Measurements from ENCODE around the gene FBXO45.
"Not testable (repeated sequence)": the region's sequence is repeated elsewhere in the genome, so short reads cannot be mapped to it uniquely, and the experiment has no call there.

The FBXO45 gene

DNA sequence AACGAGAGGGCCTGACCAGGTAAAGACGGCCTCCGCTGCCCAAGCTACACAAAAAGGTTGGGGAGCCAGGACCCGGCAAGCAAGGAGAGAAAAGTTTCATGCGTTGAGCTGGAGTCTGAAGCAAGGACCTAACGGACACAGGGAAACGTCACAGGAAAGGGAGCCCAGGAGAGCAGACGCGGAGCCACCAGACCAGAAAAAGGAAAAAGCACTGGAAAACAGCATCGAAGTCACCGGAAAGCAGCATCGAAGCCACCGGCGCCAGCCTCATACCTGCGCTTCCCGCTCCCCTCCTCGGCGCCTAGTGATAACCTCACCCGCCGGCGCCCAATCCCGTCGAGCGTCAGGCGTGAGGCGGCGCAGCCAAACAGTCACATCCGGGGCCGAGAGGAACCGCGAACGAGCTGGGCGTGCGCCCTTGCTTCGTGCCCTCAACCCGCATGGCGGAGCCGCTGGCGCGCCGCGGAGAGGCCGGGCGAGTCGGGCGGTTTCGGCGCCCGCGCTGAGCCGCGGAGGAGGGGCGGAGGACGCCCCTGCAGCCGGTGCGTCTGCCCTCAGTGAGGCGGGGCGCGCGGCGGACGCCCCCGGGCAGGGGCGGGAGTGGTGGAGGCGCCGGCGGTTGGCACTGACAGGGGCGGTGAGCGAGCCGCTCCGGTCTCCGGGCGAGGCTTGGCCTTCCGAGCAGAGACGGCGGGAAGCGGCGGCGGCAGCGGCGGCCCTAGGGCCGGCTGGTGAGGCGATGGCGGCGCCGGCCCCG, at the start of gene FBXO45, which contains the start of gene WDR53:
FBXO45 (plus strand) TSS at position 415 of the 757 bp plus-strand sequence; CDS start at position 740, 325 bp downstream.
WDR53 (minus strand) TSS at position 309 of the 757 bp plus-strand sequence. CDS start 7,079 bp downstream, outside the sequence.
- peak; percentile 74 for DNase-seq

GRCh38 chr3:196518966-196519717, 49.3 kb upstream of the FBXO45 start:
- DNase-seq: no peak

DNA sequence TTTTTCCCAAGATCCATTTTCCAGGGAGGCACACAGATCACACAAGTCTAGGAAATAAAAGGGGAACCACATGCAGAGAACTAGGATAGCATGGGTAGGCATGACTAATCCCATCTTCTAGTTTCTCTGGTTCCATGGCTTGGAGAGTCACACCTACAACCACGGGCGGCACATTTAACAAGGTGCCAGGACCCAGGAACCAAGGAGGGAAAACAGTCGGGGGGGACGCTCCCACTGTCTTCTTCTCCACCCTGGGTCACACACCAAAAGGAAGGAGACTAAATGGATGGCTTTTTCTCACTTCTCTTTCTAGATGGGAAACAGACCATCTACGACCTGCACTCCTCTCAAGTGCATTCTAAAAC, 48.8 kb upstream of the FBXO45 start:
- DNase-seq: no peak

DNA sequence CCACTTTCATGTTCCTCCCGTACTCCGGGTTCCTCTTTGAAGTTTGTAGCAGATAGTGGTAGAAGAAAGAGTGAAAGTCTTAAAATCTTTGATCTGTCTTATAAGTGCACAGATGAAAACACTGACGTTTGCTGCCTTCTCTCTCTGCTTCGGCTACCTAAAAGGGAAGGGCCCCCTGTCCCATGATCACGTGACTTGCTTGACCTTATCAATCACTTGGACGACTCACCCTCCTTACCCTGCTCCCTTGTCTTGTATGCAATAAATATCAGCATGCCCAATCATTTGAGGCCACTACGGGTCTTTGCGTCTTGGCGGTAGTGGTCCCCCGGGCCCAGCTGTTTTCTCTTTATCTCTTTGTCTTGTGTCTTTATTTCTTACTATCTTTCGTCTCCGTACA, 47.2 kb upstream of the FBXO45 start:
- not testable (repeated sequence) for DNase-seq

DNA sequence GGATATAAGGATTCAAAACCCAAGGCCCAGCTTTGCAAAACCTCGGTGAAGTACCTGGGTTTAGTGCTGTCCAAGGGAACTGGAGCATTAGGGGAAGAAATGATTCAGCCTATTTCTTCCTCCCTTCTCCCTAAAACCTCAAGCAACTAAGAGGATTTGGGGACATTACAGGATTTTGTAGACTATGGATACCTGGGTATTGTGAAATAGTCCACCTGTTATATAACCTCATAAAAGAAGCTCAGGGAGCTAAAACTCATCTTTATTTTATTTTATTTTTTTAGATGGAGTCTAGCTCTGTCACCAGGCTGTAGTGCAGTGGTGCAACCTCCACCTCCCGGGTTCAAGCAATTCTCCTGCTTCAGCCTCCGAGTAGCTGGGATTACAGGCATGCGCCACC, 44.6 kb upstream of the FBXO45 start:
- DNase-seq: no peak

GRCh38 chr3:196524527-196524926, 43.9 kb upstream of the FBXO45 start:
- DNase-seq: no peak

DNA sequence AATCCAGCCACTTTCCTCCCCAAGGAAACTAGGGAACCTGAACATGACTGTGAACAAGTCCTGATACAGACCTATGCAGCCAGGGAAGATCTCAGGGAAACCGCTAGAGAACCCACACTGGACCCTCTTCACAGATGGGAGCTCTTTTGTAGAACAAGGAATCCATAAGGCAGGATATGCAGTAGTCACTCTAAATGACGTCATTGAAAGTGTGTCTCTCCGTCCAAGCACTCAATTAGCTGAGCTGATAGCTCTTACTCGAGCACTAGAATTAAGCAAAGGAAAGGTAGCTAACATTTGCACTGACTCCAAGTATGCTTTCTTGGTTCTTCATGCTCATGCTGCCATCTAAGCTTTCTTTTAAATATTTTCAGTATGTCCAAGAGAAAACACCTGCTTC, 43.3 kb upstream of the FBXO45 start:
- DNase-seq: no peak

DNA sequence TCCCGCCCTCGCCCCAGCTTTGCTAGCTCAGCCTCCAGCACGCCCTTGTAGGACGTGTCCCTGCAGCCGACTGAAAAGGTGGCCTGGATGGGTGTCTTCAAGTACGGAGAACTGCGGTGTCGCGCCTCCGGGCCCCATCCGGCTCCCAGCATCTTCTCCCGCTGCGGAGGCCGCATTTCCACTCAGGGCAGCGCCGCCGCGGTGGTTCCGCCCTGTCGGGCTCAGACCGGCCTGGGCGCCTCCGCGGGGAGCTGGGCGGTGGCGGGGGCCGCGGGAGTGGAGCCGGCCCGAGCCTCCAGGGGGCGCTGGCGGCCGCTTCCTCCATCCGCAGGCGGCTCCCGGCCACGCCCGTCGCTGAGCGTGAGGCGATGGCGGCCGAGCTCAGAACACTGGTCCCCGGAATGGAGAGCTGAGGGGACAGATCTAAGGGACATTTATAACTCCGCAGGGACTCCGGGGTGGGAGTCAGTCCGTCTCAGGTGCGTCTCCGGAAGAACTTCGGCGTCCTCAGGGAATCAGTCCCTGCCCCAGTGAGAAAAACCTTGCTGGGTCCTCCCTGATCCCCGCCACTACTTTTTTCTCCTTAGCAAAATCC, 39.7 kb upstream of the FBXO45 start:
- DNase-seq: peak; percentile 11

DNA sequence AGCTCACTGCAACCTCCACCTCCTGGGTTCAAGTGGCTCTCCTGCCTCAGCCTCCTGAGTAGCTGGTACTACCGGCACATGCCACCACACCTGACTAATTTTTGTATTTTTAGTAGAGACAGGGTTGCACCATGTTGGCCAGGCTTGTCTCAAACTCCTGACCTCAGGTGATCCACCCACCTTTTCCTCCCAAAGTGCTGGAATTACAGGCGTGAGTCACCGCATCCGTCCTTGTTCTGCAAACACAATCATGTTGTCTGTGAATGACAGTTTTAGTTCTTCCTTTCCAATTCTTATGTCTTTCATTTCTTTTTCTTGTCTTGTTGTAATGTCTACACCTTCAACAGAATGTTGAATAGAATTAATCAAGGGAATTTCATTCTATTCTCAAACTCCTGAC, 37.0 kb upstream of the FBXO45 start:
- DNase-seq: no peak

- no peak for DNase-seq
Measured at GRCh38 chr3:196533260-196533681, 35.2 kb upstream of the FBXO45 start.

GRCh38 chr3:196537319-196537984, 31.0 kb upstream of the FBXO45 start:
- no peak for DNase-seq

DNA sequence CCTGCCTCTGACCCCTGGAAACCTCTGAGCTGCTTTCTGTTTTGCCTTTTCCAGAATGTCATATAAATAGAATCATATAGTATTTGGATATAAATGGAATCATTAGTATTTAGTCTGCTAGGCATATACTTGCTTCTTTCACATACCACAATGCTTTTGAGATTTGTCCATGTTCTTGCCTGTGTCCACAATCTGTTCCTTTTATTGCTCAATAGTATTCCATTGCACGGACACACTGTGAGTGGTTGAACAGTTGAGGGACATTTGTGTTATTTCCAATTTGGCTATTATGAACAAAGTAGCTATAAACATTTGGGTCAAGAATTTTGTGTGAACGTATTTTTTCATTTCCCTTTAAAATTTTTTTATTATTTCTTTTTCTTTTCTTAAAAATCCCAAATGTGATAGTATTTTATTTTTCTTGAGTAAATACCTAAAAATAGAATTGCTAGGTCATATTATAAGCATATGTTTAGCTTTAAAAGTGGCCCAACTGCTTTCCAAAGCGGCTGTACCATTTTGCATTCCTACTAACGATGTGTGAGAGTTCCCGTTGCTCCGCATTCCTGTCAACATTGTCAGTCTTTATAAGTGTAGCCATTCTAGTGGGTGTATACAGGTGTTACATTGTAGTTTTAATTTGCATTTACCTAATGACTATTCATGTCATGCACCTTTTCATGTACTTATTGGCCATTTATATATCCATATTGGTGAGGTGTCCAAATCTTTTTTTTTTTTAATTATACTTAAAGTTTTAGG, 26.6 kb upstream of the FBXO45 start:
- DNase-seq: no peak

- DNase-seq: no peak
Measured at GRCh38 chr3:196544491-196544992, 23.9 kb upstream of the FBXO45 start.

GRCh38 chr3:196546537-196546936, 21.9 kb upstream of the FBXO45 start:
- no peak for DNase-seq

GRCh38 chr3:196547067-196547466, 21.4 kb upstream of the FBXO45 start:
- DNase-seq: no peak

- DNase-seq: not testable (repeated sequence)
Measured at GRCh38 chr3:196549312-196549711, 19.1 kb upstream of the FBXO45 start.

GRCh38 chr3:196550172-196550571, 18.3 kb upstream of the FBXO45 start:
- not testable (repeated sequence) for DNase-seq

GRCh38 chr3:196552253-196552652, 16.2 kb upstream of the FBXO45 start:
- no peak for DNase-seq

DNA sequence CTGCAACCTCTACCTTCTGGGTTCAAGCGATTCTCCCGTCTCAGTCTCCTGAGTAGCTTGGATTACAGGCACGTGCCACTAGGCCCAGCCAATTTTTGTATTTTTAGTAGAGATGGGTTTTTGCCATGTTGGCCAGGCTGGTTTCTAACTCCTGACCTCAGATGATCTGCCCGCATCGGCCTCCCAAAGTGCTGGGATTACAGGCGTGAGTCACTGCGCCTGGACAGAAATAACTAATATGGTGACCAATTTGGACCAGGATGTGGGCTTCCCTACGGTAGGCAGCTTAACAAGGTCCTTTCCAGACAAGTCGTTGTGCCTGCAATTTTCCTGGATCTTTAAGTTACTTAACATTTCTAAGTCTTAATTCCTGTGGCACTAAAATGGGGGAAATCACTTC, 14.9 kb upstream of the FBXO45 start:
- DNase-seq: no peak

GRCh38 chr3:196554205-196554604, 14.3 kb upstream of the FBXO45 start:
- no peak for DNase-seq

GRCh38 chr3:196555295-196555694, 13.2 kb upstream of the FBXO45 start:
- no peak for DNase-seq

GRCh38 chr3:196557236-196557635, 11.2 kb upstream of the FBXO45 start:
- no peak for DNase-seq
